ENCODE data around the gene AK4. TPM values are rescaled to one million over a fixed set of nuclear protein-coding genes. Genes with fewer than 3 reads are reported as not detected.

AK4 gene
- total RNA-seq, 1 donor = 0.86 TPM

- no peak for DNase-seq (ENCODE audit: low read depth)
- no peak overlapping the region for H3K4me3 ChIP-seq (ENCODE audit: low read depth, low read length)
- TF ChIP-seq, protein P1, sequence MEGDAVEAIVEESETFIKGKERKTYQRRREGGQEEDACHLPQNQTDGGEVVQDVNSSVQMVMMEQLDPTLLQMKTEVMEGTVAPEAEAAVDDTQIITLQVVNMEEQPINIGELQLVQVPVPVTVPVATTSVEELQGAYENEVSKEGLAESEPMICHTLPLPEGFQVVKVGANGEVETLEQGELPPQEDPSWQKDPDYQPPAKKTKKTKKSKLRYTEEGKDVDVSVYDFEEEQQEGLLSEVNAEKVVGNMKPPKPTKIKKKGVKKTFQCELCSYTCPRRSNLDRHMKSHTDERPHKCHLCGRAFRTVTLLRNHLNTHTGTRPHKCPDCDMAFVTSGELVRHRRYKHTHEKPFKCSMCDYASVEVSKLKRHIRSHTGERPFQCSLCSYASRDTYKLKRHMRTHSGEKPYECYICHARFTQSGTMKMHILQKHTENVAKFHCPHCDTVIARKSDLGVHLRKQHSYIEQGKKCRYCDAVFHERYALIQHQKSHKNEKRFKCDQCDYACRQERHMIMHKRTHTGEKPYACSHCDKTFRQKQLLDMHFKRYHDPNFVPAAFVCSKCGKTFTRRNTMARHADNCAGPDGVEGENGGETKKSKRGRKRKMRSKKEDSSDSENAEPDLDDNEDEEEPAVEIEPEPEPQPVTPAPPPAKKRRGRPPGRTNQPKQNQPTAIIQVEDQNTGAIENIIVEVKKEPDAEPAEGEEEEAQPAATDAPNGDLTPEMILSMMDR (IDR thresholded peaks at IDR 0.05; ENCODE audit: insufficient read depth, low read depth, low read length) = no peak
Observed at GRCh38 chr1:65276197-65276939, 128.4 kb downstream of the AK4 start.

GRCh38 chr1:65277605-65278347 is 129.8 kb downstream of the AK4 start:
- no peak overlapping the region for H3K4me3 ChIP-seq (ENCODE audit: low read depth, low read length)
- TF ChIP-seq, protein P1 (IDR thresholded peaks at IDR 0.05; ENCODE audit: insufficient read depth, low read depth, low read length) = no peak
- no peak for DNase-seq (ENCODE audit: low read depth)

DNA sequence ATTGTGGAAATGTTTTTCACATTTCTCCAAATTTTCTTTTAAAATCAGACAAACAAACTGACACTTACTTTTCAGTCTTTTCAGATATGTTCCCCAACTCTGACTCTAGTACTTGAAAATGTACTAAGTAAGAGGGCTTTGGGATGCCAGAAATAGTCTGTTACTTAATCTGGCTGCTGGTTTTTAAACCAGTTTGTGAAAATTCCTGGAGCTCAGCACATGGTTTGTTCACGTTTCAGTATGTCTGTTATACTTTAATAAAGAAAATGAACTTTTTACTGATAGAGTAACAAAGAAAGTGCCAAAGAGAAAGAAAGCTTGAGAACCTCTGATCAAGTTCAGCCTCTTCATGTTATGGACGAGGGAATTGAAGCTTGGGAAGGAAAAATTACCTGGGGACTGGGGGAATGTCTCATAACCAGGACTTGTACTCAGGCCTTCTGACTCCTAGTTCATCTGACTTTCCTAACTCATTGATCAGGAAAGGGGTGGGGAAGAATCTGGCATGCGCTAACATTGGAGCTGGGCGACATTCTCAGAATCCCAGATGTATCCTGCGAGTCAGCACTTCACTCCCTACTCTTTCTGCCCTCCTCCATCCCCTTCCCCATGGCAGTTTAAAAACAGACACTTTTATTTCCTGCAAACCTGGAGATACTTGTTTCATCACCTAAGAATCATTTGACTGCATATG is 130.5 kb downstream of the AK4 start:
- H3K4me3 ChIP-seq (ENCODE audit: low read depth, low read length) = no peak overlapping the region
- peak; percentile 4 for DNase-seq (ENCODE audit: low read depth)
- TF ChIP-seq, protein P1 (IDR thresholded peaks at IDR 0.05; ENCODE audit: insufficient read depth, low read depth, low read length) = no peak

DNA sequence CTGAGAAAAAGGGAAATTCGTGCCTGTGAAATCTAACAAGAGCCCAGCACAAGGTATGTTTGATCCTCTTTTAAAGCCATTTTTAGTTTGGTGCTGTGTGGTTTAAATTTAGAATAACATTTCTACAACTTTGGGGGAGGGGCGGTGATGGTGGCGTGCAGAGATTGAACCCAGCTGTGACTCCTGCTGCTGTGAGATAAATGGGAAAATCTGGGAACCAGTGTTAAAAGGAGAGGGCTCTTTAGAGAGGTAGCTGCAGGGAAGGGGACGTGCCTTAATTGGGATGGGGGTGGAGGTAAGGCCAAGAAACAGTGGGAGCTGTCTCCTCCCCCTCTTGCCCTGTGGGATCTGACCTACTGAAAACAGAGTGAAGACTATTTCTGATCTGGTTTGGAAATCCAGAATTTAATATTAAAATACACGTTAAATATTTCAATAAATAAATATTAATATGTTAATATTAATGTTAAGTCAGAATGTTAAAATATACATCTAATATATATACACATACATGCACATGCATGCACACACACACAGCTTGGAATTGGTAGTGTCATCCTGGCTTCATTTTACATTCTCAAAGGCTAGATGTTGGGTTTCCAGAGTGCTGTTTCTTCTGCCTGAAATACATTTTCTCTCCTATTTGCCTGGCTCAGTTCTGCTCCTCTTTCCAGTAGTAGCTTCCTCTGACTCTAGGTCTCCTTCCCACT is 131.2 kb downstream of the AK4 start:
- no peak overlapping the region for H3K4me3 ChIP-seq (ENCODE audit: low read depth, low read length)
- TF ChIP-seq, protein P1 (IDR thresholded peaks at IDR 0.05; ENCODE audit: insufficient read depth, low read depth, low read length) = no peak
- DNase-seq (ENCODE audit: low read depth) = no peak

Small RNA genes within 50 kb of the gene (small RNA-seq; reads per million reads assigned to genes)
- not detected for gene RPS29P7

Other genes starting within 250 kb of the AK4 start
- 125 and 152 TPM in 2 replicates for gene JAK1, start 181.7 kb upstream of the AK4 start, total RNA-seq
- gene DNAJC6, start 161.3 kb downstream of the AK4 start, total RNA-seq = 12.2 and 24.6 TPM in 2 replicates

Measured in fibroblast of villous mesenchyme (primary cell).